Upper lobe of left lung (tissue), 6 donors: ENCODE data around the gene APOA1. TPM values are rescaled to one million over a fixed set of nuclear protein-coding genes. Genes with fewer than 3 reads are reported as not detected.
A peak's percentile ranks its signal among the peaks of the same experiment; 100 is the strongest.

Experiments used
- ATAC-seq, 2 donors: fragments of 200-7000 bp; cut with Tn5 transposase; one replicate each; pipeline ENCODE4 v1.9.1; 2022; ENCODE audit warnings: mild to moderate bottlenecking in 2 of 2, moderate library complexity in 2 of 2; ENCODE audit not compliant: low FRiP score in 2 of 2
- DNase-seq, 2 donors: peaks; one replicate each; pipeline ENCODE4 v3.0.0-alpha.2; 2019 to 2020
- H3K27ac ChIP-seq, 4 donors: fragments of 200-600 bp; sonication (generic); one replicate each; pipeline ENCODE4 v1.5.1; 2016 to 2019
- H3K27me3 ChIP-seq, 4 donors: fragments of 200-600 bp; sonication (generic); one replicate each; pipeline ENCODE4 v1.5.1; 2017 to 2019
- H3K36me3 ChIP-seq, 4 donors: fragments of 200-600 bp; sonication (generic); one replicate each; pipeline ENCODE4 v1.5.1; 2016 to 2019
- H3K4me1 ChIP-seq, 4 donors: fragments of 200-600 bp; sonication (generic); one replicate each; pipeline ENCODE4 v1.5.1; 2018 to 2019
- H3K4me3 ChIP-seq, 4 donors: fragments of 200-600 bp; sonication (generic); one replicate each; pipeline ENCODE4 v1.5.1; 2017 to 2019; ENCODE audit warnings: mild to moderate bottlenecking in 2 of 4, moderate library complexity in 1 of 4
- H3K9me3 ChIP-seq, 4 donors: fragments of 200-600 bp; sonication (generic); one replicate each; pipeline ENCODE4 v1.5.1; 2018 to 2019
- EP300 ChIP-seq, 4 donors: sonication (generic); formaldehyde crosslinking; IDR thresholded peaks; one replicate each; pipeline ENCODE4 v1.5.1; 2017; ENCODE audit warnings: antibody characterized with exemption in 4 of 4, control low read depth in 2 of 4
- POLR2A ChIP-seq, 4 donors: fragments of 450-650 bp; IDR thresholded peaks; one replicate each; pipeline ENCODE4 v1.5.1; 2016 to 2017; ENCODE audit warnings: antibody characterized with exemption in 4 of 4, mild to moderate bottlenecking in 2 of 4
- POLR2AphosphoS5 ChIP-seq, 2 donors: sonication (generic); formaldehyde crosslinking; IDR thresholded peaks; one replicate each; pipeline ENCODE4 v1.5.1; 2017; ENCODE audit warnings: antibody characterized with exemption in 2 of 2
- WGBS, 2 donors: methylation state at CpG; one replicate each; pipeline ENCODE4 v1.1.5; 2017 to 2018; 5-methylcytosine and 5-hydroxymethylcytosine counted together
- total RNA-seq, 6 donors: library from RNA; depleted of rRNA in 4 of 6; stranded (reverse); fragments of >200 nt in 4 of 6; gene quantifications; one replicate each; pipeline versions ENCODE4 v1.1.0 to v1.2.1, GENCODE V29; 2016 to 2021
- TF ChIP-seq, protein P1 (sequence below), 6 experiments: fragments of 450-650 bp in 4 of 6; fragments of 200-600 bp in 2 of 6; sonication (generic) in 2 of 6; IDR thresholded peaks; one replicate each; pipeline ENCODE4 v1.5.1; 2016 to 2019; ENCODE audit warnings: antibody characterized with exemption in 6 of 6
- donor health status: DM: no; HTN: no; CAD: no; lungs with moderate emphysema.
- donor health status: DM: no; HTN: yes; CAD: no; lungs with severe emphysema.

The APOA1 gene
- total RNA-seq, 6 donors from 2014 or later: 3.1 to 36.0 (median 5.9) TPM

DNA sequence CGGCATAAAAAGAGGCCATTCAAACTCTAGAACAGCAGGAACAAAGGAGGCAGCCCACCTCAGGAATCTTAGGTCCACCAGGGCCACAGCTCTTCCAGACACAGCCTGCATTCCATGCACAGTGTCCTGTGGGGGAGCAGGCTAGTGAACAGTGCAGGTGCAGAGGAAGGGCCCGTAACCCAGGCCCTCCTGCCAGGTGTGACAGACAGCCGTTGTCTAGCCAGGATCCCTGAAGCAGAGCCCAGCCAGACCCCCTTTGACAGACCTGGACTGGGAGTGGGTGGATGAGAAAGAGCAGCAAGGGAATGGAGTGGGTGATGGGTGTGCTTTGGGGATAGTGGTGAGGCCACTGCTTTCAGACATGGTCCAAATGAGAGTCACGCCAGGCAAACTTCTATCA, 48.4 kb downstream of the APOA1 start:
- Histone ChIP-seq H3K4me3 (no peak overlapping the region), H3K27me3 (no peaks in the 10 kb centered on the region), H3K9me3 (no peaks in the 10 kb centered on the region), H3K4me1 (peaks cover 17 to 40% (median 24%) of the 10 kb centered on the region in 4 donors), H3K27ac (no peak overlapping the region), H3K36me3 (peaks cover 14 to 29% (median 23%) of the 10 kb centered on the region in 4 donors)
- WGBS, 2 donors: 88 to 93% methylated on average over 2 to 4 of the region's 4 CpGs
- TF ChIP-seq POLR2A (IDR thresholded peaks at IDR 0.05) (no peak), POLR2AphosphoS5 (IDR thresholded peaks at IDR 0.05) (no peak), EP300 (IDR thresholded peaks at IDR 0.05) (no peak)
- TF ChIP-seq, protein P1, sequence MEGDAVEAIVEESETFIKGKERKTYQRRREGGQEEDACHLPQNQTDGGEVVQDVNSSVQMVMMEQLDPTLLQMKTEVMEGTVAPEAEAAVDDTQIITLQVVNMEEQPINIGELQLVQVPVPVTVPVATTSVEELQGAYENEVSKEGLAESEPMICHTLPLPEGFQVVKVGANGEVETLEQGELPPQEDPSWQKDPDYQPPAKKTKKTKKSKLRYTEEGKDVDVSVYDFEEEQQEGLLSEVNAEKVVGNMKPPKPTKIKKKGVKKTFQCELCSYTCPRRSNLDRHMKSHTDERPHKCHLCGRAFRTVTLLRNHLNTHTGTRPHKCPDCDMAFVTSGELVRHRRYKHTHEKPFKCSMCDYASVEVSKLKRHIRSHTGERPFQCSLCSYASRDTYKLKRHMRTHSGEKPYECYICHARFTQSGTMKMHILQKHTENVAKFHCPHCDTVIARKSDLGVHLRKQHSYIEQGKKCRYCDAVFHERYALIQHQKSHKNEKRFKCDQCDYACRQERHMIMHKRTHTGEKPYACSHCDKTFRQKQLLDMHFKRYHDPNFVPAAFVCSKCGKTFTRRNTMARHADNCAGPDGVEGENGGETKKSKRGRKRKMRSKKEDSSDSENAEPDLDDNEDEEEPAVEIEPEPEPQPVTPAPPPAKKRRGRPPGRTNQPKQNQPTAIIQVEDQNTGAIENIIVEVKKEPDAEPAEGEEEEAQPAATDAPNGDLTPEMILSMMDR (IDR thresholded peaks at IDR 0.05): no peak
- no peak for DNase-seq
- no peak for ATAC-seq

DNA sequence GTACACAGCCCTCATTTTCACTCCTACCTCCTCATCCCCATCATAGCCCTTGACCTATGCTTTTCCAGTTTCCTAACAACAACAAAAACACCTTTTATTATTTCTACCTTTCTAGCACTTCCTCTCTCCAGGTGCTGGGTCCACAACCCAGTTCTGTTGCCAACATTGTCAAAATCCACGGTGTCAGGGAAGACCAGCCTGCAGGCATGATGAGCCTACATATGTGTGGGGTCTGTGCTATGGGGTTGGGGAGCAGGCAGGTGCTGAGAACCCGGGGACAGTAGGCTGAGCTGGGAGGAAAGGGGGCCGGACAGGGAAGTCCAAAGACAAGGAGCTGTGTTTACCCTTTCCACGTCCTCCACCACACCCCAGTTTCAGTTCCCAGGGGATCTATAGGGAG, 48.9 kb downstream of the APOA1 start:
- Histone ChIP-seq H3K9me3 (no peaks in the 10 kb centered on the region), H3K36me3 (peaks cover 17 to 33% (median 27%) of the 10 kb centered on the region in 4 donors), H3K4me3 (peak overlapping the region in 3 of 4 donors; percentile 79 to 97 (median 97)), H3K27ac (peak overlapping the region; percentile 85 to 95 (median 92)), H3K4me1 (peaks cover 17 to 40% (median 24%) of the 10 kb centered on the region in 4 donors), H3K27me3 (no peaks in the 10 kb centered on the region)
- ATAC-seq (no peak), DNase-seq (no peak)
- TF ChIP-seq POLR2AphosphoS5 (IDR thresholded peaks at IDR 0.05) (no peak), POLR2A (IDR thresholded peaks at IDR 0.05) (no peak), EP300 (IDR thresholded peaks at IDR 0.05) (no peak)
- TF ChIP-seq, protein P1 (IDR thresholded peaks at IDR 0.05): no peak
- WGBS, 2 donors: 62 to 65% methylated on average over 4 of the region's 4 CpGs

DNA sequence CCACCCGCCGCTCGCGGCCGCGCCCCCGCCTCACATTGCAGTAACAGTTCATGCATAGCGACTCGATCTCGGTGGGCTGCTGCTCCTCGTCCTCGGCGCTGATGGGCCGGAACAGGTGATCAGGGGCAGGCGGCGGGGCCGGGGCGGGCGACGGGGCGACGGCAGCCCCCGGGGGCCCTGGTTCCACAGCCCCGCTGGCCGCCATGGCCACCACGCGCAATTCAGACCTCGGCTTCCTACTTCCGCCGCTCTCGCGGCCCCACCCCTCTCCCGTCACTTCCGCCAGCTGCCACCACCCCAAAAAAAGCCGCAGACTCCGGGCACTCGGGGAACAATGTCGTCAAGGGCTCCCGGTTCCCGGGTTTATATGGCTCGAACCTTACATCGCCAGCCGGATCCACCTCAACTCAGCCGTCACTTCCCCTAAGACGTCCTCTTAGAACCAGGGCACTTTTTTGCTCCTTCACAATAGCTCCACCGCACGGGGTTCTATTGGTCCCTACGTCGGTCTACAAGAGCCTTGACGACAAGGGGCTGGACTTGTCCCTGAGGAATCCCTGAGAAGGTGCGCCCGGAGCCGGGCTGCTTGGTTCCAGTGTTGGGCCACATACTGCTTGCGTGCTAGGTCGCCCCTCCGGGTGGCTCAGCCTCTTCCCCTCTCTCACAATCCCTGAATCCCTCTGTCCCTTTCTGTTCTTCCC, 49.5 kb downstream of the APOA1 start, which contains the start of gene ZPR1:
Gene ZPR1, minus strand, starts transcription at position 238 of the 701 bp plus-strand sequence. Its CDS starts 33 bp downstream, at position 205.
- Histone ChIP-seq H3K9me3 (no peaks in the 10 kb centered on the region), H3K27ac (peak within 1 kb of the TSS; percentile 85 to 95 (median 92)), H3K4me1 (peaks cover 17 to 40% (median 24%) of the 10 kb centered on the region in 4 donors), H3K36me3 (peaks cover 21 to 39% (median 33%) of the 10 kb centered on the region in 4 donors), H3K4me3 (peak within 1 kb of the TSS; percentile 79 to 99 (median 97)), H3K27me3 (no peaks in the 10 kb centered on the region)
- ATAC-seq (peak; percentile 86 to 94), DNase-seq (peak; percentile 86 to 96)
- WGBS, 2 donors: 2% methylated on average over 23 to 42 of the region's 56 CpGs
- peak; percentile 72 to 79 for TF ChIP-seq POLR2AphosphoS5 (IDR thresholded peaks at IDR 0.05)
- no peak for TF ChIP-seq EP300 (IDR thresholded peaks at IDR 0.05)
- peak; percentile 23 to 88 (median 73) for TF ChIP-seq POLR2A (IDR thresholded peaks at IDR 0.05)
- TF ChIP-seq, protein P1 (IDR thresholded peaks at IDR 0.05): peak in 3 of 6 experiments; percentile 28 to 47 (median 45)

DNA sequence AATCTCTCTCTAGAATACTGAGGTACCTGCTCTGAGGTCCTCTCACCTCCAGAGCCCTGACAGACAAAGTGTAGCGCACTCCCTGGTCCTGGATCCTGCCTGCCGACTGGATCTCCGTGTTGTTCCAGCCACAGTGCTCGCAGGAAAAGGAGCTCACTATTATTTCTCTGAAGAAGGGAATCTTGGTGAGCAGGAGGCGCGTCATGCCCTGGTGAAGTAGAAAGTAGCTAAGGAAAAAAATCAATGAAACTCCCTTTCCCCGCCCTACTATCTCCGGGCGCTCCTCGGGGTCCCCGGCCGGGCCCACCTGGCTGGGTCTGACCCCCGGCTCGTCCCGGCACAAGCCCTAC, 50.0 kb downstream of the APOA1 start:
- ATAC-seq (peak in 1 of 2 donors; percentile 23), DNase-seq (no peak)

More for the DNA sequence above, 50.0 kb downstream of the APOA1 start:
- Histone ChIP-seq H3K4me3 (peak overlapping the region; percentile 79 to 99 (median 97)), H3K36me3 (peaks cover 27 to 44% (median 39%) of the 10 kb centered on the region in 4 donors), H3K9me3 (no peaks in the 10 kb centered on the region), H3K27ac (peak overlapping the region; percentile 85 to 95 (median 92)), H3K27me3 (no peaks in the 10 kb centered on the region), H3K4me1 (peaks cover 17 to 40% (median 24%) of the 10 kb centered on the region in 4 donors)
- 0% methylated on average over 15 of the region's 15 CpGs for WGBS, 2 donors
- no peak for TF ChIP-seq POLR2AphosphoS5 (IDR thresholded peaks at IDR 0.05)
- TF ChIP-seq POLR2A (IDR thresholded peaks at IDR 0.05): no peak
- TF ChIP-seq EP300 (IDR thresholded peaks at IDR 0.05): no peak
- TF ChIP-seq, protein P1 (IDR thresholded peaks at IDR 0.05): no peak
